GM19467 (cell line): ENCODE data around the gene SIPA1L2.
"Not testable (repeated sequence)": the region's sequence is repeated elsewhere in the genome, so short reads cannot be mapped to it uniquely, and the experiment has no call there.

Experiments used
- ATAC-seq: cut with Tn5 transposase; IDR thresholded peaks from one replicate; pipeline ENCODE4 v1.9.1; 2021; ENCODE audit warnings: mild to moderate bottlenecking, moderate library complexity; ENCODE audit not compliant: unreplicated experiment

The SIPA1L2 gene

GRCh38 chr1:232615306-232615800, 14.6 kb downstream of the SIPA1L2 start:
- no peak for ATAC-seq

- ATAC-seq = no peak
These were observed 15.1 kb downstream of the SIPA1L2 start for GRCh38 chr1:232614811-232615210.

GRCh38 chr1:232613752-232614381, 16.1 kb downstream of the SIPA1L2 start:
- ATAC-seq = no peak

DNA sequence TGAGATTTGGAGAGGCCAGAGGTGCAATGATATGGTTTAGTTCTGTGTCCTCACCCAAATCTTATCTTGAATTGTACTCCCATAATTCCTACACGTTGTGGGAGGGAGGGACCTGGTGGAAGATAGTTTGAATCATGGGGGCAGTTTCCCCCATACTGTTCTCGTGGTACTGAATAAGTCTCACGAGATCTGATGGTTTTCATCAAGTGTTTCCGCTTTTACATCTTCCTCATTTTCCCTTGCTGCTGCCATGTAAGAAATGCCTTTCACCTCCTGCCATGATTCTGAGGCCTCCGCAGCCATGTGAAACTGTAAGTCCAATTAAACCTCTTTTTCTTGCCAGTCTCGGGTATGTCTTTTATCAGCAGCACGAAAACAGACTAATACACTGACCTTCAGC, 17.1 kb downstream of the SIPA1L2 start:
- not testable (repeated sequence) for ATAC-seq

- no peak for ATAC-seq
These were observed 18.1 kb downstream of the SIPA1L2 start for GRCh38 chr1:232611834-232612233.

DNA sequence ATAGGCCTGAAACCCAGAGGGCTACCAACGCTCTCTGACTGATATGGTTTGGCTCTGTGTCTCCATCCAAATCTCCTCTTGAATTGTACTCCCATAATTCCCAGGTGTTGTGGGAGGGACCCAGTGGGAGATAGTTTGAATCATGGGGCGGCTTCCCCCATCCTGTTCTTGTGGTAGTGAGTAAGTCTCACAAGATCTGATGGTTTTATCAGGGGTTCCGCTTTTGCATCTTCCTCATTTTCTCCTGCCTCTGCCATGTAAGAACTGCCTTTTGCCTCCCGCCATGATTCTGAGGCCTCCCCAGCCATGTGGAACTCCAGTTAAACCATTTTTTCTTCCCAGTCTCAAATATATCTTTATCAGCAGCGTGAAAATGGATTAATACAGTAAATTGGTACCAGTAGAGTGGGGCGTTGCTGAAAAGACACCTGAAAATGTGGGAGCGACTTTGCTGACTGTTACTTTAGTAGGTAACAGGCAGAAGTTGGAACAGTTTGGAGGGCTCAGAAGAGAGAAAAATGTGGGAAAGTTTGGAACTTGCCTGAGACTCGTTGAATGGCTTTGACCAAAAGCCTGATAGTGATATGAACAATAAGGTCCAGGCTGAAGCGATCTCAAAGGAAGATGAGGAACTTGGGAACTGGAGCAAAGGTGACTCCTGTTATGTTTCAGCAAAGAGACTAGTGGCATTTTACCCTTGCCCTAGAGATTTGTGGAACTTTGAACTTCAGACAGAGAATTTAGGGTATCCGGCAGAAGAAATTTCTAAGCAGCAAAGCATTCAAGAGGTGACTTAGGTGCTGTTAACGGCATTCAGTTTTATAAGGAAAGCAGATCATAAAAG, 18.8 kb downstream of the SIPA1L2 start:
- not testable (repeated sequence) for ATAC-seq

GRCh38 chr1:232610192-232610901, 19.6 kb downstream of the SIPA1L2 start:
- ATAC-seq = no peak

DNA sequence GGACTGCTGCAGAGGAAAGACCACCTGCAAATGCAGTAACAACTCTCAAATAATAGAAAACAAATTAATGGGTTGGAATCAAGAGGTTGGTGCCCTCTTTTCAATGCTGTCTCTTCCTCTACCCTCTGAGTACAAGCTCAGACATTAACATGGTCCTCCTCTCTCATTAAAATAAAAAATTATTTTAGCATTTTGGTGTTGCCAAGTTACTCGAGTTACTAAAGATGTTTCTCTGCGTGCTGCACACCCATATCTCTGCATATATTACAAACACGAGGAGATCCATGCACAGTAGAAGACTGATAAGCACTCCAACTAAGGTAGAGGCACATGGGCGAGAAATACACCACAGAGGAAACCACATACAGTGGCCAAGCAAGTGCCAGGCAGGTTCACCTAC, 21.5 kb downstream of the SIPA1L2 start:
- ATAC-seq = no peak

- ATAC-seq = no peak
These were observed 27.3 kb downstream of the SIPA1L2 start for GRCh38 chr1:232602622-232603021.

GRCh38 chr1:232600424-232601258, 29.3 kb downstream of the SIPA1L2 start:
- ATAC-seq = peak; percentile 29

- ATAC-seq = peak; percentile 50
These were observed 30.5 kb downstream of the SIPA1L2 start for GRCh38 chr1:232599178-232600041.

DNA sequence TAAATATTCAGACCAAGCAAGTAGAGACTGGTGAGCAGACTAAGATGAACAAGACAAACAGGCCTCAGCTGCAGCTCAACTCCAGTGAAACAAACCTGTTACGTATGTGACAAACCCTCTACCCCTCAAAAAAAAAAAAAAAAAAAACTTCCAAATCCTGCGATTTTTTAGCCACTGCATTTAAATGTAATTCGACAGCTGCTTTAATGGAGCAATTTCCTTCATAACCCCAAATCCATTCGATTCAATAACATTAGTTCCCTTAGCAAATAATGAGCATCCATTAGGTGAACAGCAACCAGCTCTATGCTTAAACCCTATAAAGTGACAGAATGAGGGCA, 31.1 kb downstream of the SIPA1L2 start:
- no peak for ATAC-seq

- ATAC-seq = no peak
These were observed 31.8 kb downstream of the SIPA1L2 start for GRCh38 chr1:232598133-232598532.

DNA sequence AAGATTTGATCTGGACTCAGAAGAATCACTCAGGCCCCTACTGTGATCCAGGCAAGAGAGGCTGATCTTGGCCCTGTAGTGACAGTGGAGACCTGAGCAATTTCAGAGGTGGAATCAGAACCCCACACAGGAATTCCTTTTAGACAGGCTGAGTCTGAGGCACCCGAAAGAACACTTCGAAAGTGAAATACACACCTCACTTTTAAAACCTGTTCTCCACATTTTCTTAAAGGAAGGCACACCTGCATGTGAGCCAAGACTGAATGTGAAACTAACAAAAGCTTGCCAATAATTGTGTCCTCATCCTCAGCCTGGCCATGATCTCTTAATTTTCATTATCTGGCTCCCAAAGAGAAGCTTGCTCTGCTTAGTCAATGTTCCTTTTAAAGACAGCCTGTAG, 32.2 kb downstream of the SIPA1L2 start:
- peak; percentile 50 for ATAC-seq

DNA sequence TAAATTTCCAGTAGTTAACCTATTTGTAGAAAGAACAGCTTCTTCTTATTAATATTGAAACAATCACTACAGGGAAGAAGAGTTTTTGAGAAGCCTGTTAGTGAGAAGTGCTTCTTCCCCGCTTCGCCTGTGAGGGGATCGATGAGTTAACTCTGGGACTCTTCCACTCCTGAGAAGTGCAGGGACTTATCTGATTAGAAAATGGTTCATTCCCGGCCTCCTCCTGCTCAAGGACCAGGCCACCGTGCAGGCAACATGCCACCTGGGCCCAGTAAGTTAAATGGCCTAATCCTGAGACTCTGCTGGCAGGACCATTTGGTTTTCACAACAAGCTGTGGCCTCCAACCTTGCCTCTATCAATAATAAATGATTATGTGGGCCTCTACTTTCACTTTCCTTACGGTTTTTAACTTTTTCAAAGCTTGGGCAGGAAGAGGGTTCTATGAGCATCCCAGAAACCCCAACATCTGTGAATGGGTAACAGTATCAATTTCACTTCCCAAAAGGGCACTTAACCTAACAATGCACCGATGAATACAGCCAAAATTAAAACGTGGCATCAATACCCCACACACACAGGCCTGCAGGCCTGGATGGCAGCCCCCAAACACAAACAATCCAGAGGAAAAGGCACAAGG, 33.1 kb downstream of the SIPA1L2 start:
- peak; percentile 32 for ATAC-seq

- no peak for ATAC-seq
These were observed 34.9 kb downstream of the SIPA1L2 start for GRCh38 chr1:232594768-232595698.

DNA sequence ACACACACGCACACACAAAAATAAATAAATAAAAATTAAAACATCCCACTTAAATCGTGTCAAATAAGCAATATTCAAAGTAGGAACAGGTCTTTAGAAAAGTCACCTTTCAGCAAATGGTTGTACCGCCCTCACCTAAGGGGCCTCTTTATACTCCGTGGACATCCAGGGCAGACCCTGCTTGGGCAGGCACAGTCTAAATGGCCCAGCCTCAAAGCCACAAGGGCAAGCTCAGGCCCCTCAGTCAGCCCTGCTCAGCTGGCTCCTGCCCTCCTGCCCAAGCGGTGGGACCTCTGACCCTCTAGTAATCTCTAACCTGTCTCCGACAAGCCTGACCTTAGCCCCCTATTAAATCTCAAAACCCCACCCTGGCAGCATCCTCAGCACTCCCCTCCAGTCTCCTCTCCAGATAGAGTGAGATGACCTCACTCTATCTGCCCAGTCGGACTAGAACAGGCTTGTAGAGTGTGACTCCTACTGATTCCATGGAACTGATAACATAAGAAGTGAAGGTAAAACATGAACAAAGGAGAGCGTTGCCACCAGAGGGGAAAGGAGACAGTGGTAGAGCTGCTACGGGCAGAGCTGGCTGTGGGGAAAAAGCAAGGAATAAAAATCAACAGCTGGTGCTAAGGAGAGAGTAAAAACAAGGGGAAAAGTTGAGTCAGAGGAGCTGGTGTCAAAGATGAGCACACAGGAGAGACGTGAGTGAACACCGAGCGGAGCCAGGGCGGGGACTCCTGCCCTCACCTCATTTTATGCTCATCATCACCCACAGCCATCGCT, 36.0 kb downstream of the SIPA1L2 start:
- ATAC-seq = no peak
